Ishikawa (cell line): ENCODE results near the gene PPM1J.

Experiments
- CEBPB ChIP-seq: IDR thresholded peaks from 2 replicates; pipeline ENCODE4 v1.6.1; 2012
- EGR1 ChIP-seq: IDR thresholded peaks from 2 replicates; pipeline ENCODE4 v1.6.1; 2012
- EP300 ChIP-seq: IDR thresholded peaks from 2 replicates; pipeline ENCODE4 v1.6.1; 2012; ENCODE audit warnings: borderline replicate concordance
- FOXM1 ChIP-seq: IDR thresholded peaks from 2 replicates; pipeline ENCODE4 v1.6.1; 2012; ENCODE audit warnings: low read depth, borderline replicate concordance
- NFIC ChIP-seq: IDR thresholded peaks from 2 replicates; pipeline ENCODE4 v1.6.1; 2012
- TAF1 ChIP-seq: IDR thresholded peaks from 2 replicates; pipeline ENCODE4 v1.6.1; 2012; ENCODE audit warnings: low read depth, mild to moderate bottlenecking
- TCF12 ChIP-seq: IDR thresholded peaks from 2 replicates; pipeline ENCODE4 v1.6.1; 2012; ENCODE audit warnings: low read depth
- TEAD4 ChIP-seq: IDR thresholded peaks from 2 replicates; pipeline ENCODE4 v1.6.1; 2012
- USF1 ChIP-seq: IDR thresholded peaks from 2 replicates; pipeline ENCODE4 v1.6.1; 2012
- YY1 ChIP-seq: IDR thresholded peaks from 2 replicates; pipeline ENCODE4 v1.6.1; 2012; ENCODE audit warnings: low read depth
- TF ChIP-seq, protein P1 (sequence below): IDR thresholded peaks from 2 replicates; pipeline ENCODE4 v1.6.1; 2012; ENCODE audit warnings: low read depth, mild to moderate bottlenecking

DNA sequence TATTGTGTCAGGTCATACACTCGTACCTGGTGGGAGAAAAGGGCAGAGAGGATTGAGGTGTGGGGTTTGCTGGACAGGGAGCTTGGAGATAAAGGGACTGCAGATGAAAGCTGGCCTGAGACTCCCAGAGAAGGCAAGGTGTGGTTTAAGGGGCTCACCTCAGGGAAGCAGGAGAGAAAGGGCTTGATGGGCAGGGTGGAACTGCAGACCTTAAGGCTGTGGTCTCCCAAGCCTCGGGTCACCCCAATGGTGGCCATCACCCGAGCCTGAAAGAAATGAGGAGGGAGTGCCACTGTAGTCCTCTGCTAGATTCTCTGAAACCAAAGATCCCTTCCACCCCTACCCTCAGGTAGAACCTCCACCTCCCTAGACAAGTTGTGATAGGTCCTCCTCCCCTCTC, 4.5 kb downstream of the PPM1J start:
- no peak for TF ChIP-seq YY1
- no peak for TF ChIP-seq EGR1
- TF ChIP-seq, protein P1, sequence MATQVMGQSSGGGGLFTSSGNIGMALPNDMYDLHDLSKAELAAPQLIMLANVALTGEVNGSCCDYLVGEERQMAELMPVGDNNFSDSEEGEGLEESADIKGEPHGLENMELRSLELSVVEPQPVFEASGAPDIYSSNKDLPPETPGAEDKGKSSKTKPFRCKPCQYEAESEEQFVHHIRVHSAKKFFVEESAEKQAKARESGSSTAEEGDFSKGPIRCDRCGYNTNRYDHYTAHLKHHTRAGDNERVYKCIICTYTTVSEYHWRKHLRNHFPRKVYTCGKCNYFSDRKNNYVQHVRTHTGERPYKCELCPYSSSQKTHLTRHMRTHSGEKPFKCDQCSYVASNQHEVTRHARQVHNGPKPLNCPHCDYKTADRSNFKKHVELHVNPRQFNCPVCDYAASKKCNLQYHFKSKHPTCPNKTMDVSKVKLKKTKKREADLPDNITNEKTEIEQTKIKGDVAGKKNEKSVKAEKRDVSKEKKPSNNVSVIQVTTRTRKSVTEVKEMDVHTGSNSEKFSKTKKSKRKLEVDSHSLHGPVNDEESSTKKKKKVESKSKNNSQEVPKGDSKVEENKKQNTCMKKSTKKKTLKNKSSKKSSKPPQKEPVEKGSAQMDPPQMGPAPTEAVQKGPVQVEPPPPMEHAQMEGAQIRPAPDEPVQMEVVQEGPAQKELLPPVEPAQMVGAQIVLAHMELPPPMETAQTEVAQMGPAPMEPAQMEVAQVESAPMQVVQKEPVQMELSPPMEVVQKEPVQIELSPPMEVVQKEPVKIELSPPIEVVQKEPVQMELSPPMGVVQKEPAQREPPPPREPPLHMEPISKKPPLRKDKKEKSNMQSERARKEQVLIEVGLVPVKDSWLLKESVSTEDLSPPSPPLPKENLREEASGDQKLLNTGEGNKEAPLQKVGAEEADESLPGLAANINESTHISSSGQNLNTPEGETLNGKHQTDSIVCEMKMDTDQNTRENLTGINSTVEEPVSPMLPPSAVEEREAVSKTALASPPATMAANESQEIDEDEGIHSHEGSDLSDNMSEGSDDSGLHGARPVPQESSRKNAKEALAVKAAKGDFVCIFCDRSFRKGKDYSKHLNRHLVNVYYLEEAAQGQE: no peak
- TF ChIP-seq CEBPB: no peak
- TF ChIP-seq TCF12: no peak
- no peak for TF ChIP-seq USF1
- no peak for TF ChIP-seq EP300
- no peak for TF ChIP-seq FOXM1
- TF ChIP-seq NFIC: no peak
- no peak for TF ChIP-seq TAF1
- no peak for TF ChIP-seq TEAD4
